Kasumi-1 (cell line): ENCODE measurements around the gene MAP3K8.
A peak's percentile ranks its signal among the peaks of the same experiment; 100 is the strongest.

Source experiments
- DNase-seq, 2 experiments: peaks; one replicate each; lab custom pipeline; 2025; lab: John Stamatoyannopoulos, UW

MAP3K8 gene

GRCh38 chr10:30433730-30434272 lies at the start of gene MAP3K8:
Gene MAP3K8, plus strand, starts transcription at chr10:30434184. Its CDS starts 4,755 bp downstream, at chr10:30438939.
- peak; percentile 98 to 100 for DNase-seq

GRCh38 chr10:30384701-30385201 lies 49.2 kb upstream of the MAP3K8 start:
- DNase-seq, result peak; percentile 80 to 86

GRCh38 chr10:30386801-30387588 lies 47.0 kb upstream of the MAP3K8 start:
- DNase-seq, result no peak

GRCh38 chr10:30387646-30388243 lies 46.2 kb upstream of the MAP3K8 start:
- no peak for DNase-seq

- no peak for DNase-seq
Measured at GRCh38 chr10:30389543-30389942, 44.4 kb upstream of the MAP3K8 start.

DNA sequence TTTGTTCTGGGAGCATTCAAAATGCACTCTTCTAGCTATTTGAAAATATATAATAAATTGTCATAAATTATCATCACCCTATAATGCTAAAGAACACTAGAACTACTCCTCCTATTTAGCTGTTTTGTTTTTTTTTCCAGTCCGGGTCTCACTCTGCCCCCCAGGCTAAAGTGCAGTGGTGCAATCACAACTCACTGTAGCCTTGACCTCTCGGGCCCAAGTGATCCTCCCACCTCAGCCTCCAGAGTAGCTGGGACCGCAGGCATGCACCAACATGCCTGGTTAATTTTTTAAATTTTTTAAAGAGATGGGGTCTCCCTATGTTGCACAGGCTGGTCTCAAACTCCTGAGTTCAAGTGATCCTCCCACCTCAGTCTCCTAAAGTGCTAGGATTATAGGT lies 43.8 kb upstream of the MAP3K8 start:
- DNase-seq, result no peak

DNA sequence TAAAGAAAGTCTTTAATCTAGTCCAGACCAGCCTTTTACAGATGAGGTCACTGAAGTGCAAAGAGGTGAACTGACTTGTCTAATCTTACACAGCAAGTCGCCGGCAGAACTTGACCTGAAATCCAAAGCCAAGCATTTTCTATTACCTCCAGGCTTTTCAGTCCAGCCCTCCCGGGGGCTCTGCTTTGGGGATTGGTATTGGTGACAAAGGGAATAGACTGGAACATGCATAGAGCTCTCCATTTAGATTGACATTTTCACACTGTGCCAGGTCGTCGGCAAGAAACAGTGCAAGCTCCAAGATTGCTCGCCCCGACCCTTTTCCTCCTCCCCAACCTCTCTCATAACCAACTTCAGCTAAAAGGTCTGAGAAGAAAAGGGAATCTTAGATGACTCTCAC lies 42.7 kb upstream of the MAP3K8 start:
- no peak for DNase-seq

GRCh38 chr10:30392564-30392990 lies 41.4 kb upstream of the MAP3K8 start:
- DNase-seq, result peak; percentile 82 to 86

GRCh38 chr10:30396293-30396692 lies 37.7 kb upstream of the MAP3K8 start:
- DNase-seq, result peak; percentile 23 to 27

DNA sequence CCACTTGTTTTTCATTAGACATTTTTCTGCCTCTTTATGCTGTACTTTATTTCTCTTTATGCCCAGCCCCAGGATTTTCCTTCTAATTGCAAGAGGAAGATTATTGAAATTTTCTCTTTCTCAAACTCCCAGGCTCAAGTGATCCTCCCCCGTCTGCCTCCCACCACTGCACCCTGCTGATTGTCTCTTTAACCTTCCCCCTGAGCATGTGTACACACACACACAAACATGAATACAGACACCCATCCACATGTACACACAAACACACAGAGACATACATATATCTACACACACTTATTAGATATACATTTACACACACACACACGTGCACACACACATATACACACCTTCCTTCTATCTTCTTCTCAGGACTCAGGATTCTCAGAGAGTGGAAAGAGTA lies 37.3 kb upstream of the MAP3K8 start:
- DNase-seq, result no peak

DNA sequence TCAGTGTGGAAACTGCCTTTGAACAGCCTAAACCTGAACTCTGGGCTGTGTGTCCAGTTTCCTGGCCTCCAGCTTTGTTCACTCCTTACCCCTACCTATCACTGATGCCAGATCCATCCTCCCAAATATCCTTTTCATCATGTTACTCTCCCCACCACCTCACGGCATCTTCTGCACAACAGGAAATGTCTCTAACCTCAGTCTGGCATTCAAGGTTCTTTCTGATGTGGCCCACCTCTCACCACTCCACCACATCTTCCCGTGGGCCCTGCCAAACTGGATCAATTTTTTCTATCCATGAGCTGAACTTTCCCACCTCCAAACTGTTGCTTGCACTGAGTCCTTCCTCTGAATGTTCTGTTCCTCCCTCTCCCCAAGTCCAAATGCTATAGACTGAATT lies 35.8 kb upstream of the MAP3K8 start:
- DNase-seq, result no peak

DNA sequence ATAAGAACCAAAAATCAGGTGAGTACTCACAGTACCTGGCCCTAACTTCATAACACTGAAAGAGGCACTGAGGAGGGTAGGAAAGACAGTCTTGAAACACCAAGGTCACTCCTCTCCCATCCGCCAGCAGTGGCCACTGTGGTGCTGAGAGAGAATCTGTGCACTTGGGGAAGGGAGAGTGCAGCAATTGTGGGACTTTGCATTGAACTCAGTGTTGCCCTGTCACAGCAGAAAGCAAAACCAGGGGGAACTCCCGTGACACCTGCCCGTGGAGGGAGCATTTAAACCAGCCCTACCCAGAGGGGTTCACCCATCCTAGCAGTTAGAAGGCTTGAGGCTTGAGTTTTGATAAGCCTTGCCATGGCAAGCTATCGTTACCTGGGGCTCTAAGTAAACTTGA lies 35.2 kb upstream of the MAP3K8 start:
- no peak for DNase-seq

DNA sequence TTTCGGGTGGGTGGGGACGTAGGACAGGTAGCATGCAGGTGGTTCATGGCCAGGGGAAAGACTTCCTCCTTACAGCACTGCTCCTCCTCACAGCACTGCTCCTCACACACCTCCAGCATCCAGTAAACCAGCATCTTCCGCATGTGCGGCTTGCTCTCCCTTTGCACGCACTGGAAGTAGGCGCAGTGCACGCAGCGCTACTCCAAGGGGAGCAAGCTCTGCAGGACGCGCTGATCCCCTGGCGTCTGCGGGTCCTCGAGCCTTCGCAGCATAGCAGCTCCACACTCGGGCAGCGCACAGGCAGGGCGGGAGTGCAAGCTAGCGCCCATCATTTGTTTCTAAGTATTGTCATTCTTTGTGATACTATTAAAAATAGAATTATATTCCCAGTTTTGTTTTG lies 30.5 kb upstream of the MAP3K8 start:
- no peak for DNase-seq

DNA sequence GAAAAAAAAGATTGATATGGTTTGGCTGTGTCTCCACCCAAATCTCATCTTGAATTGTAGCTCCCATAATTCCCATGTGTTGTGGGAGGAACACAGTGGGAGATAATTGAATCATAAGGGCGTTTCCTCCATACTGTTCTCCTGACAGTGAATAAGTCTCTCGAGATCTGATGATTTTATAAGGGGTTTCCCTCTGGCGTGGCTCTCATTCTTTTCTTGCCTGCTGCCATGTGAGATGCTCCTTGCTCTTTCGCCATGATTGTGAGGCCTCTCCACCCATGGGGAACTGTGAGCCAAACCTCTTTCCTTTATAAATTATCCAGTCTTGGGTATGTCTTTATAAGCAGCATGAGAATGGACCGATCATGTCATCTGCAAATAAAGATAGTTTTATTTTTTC lies 29.4 kb upstream of the MAP3K8 start:
- no peak for DNase-seq

GRCh38 chr10:30411263-30411662 lies 22.7 kb upstream of the MAP3K8 start:
- DNase-seq, result no peak

GRCh38 chr10:30412901-30413300 lies 21.1 kb upstream of the MAP3K8 start:
- DNase-seq, result no peak

DNA sequence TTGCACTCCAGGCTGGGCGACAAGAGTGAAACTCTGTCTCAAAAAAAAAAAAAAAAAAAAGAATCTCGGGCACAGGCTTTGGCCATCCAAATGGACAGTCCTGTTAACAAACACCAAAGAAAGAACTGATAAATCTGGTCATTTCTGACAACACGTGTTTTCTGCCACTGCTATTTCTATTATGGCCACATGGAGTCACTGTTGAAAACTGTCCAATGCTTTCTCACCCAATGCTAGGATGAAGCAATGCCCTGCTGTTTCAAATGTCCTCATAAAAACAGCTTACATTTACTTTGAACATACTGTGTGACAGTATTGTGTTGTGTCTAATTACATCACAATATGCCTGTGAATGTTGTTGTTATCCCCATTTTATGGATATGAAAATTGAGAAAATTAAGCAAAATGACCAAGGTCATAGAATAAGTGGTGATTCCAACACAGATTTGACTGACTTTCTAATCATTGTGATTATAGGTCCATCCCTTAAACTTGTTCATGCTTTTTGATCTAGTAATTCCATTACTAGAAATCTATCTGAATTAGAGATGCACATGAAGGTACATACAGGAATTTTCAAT lies 19.9 kb upstream of the MAP3K8 start:
- peak; percentile 88 to 94 for DNase-seq

GRCh38 chr10:30415593-30415992 lies 18.4 kb upstream of the MAP3K8 start:
- peak in 1 of 2 experiments; percentile 26 for DNase-seq

- peak; percentile 49 to 50 for DNase-seq
Measured at GRCh38 chr10:30417301-30417700, 16.7 kb upstream of the MAP3K8 start.

- DNase-seq, result no peak
Measured at GRCh38 chr10:30420266-30420665, 13.7 kb upstream of the MAP3K8 start.

DNA sequence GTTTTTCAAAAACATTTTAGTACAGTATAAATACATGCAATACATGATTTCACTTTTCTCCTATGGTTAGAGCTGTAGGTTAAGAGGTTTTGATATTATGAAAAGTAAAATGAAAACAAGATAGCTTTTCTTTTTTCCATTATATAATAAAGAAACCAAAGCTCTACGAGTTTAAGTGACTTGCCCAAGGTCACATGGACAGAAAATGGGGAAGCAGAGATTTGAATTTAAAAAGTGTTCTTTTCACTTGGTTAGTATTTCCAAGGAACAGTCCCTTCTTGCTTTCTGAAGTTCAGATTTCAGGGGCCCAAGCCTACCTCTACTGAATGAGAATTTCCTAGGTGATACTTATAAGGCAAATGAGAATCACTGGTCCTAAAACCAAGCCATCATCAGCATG lies 13.2 kb upstream of the MAP3K8 start:
- no peak for DNase-seq

- DNase-seq, result no peak
Measured at GRCh38 chr10:30422151-30422695, 11.8 kb upstream of the MAP3K8 start.
